Ovary (tissue), 9 donors: ENCODE data around the gene NIPSNAP3A. TPM values are rescaled to one million over a fixed set of nuclear protein-coding genes. Genes with fewer than 3 reads are reported as not detected.

Experiments used
- DNase-seq, 5 donors: peaks; one replicate each; pipeline ENCODE4 v3.0.0-alpha.2; 2019 to 2020
- H3K27ac ChIP-seq, 2 donors: fragments of 200-600 bp; one replicate each; pipeline versions ENCODE4 v1.5.1 to v1.8.0; 2019 to 2022
- H3K27me3 ChIP-seq: fragments of 200-600 bp; one replicate; pipeline ENCODE4 v1.8.0; 2022
- H3K36me3 ChIP-seq: fragments of 200-600 bp; sonication (generic); one replicate; pipeline ENCODE4 v1.5.1; 2019
- H3K4me1 ChIP-seq: one replicate; pipeline ENCODE4 v1.8.1; 2013; ENCODE audit warnings: mild to moderate bottlenecking, moderate library complexity; ENCODE audit not compliant: insufficient read depth
- H3K4me3 ChIP-seq: fragments of 200-600 bp; sonication (generic); one replicate; pipeline ENCODE4 v1.5.1; 2017
- H3K9me3 ChIP-seq, 2 donors: fragments of 200-600 bp in 1 of 2; sonication (generic) in 1 of 2; one replicate each; pipeline versions ENCODE4 v1.5.1 to v1.8.1; 2013 to 2019; ENCODE audit warnings: mild to moderate bottlenecking in 1 of 2, moderate library complexity in 1 of 2
- CTCF ChIP-seq, 3 donors: fragments of 450-650 bp in 2 of 3; fragments of 200-600 bp in 1 of 3; IDR thresholded peaks; one replicate each; pipeline versions ENCODE4 v1.5.1 to v1.8.0; 2016 to 2022; ENCODE audit warnings: antibody characterized with exemption in 3 of 3, mild to moderate bottlenecking in 1 of 3
- EP300 ChIP-seq: sonication (generic); formaldehyde crosslinking; IDR thresholded peaks from one replicate; pipeline ENCODE4 v1.6.1; 2017; ENCODE audit warnings: antibody characterized with exemption
- POLR2A ChIP-seq: fragments of 450-650 bp; IDR thresholded peaks from one replicate; pipeline ENCODE4 v1.6.1; 2017; ENCODE audit warnings: antibody characterized with exemption, mild to moderate bottlenecking, moderate library complexity
- WGBS, 3 donors: extraction: QIAGEN DNeasy Blood & Tissue Kit in 1 of 3; methylation state at CpG; one replicate each; pipeline versions ENCODE4 v1.1.5 to v1.1.7; 2013 to 2017; 5-methylcytosine and 5-hydroxymethylcytosine counted together
- intact Hi-C, 4 donors: fragments of 100-400 bp; cut with DNase I; formaldehyde crosslinking; loops; one replicate each; pipeline versions ENCODE4 v1.11.0 to v1.15.1; 2022 to 2023
- polyA plus RNA-seq, 2 donors: library from polyadenylated mRNA; stranded (reverse); fragments of 200-250 nt in 1 of 2; fragments of 350-450 nt in 1 of 2; fragmentation: Illumina TruSeq in 1 of 2; extraction: RNeasy Lipid Tissue Mini Kit (QIAGEN cat#74804) in 1 of 2; gene quantifications; one replicate each; pipeline ENCODE4 v1.2.3, GENCODE V29; 2013 to 2014
- total RNA-seq, 7 donors: library from RNA; depleted of rRNA in 2 of 7; stranded (reverse); fragments of >200 nt in 2 of 7; fragmentation: NEBNext Ultra II Directional in 3 of 7; extraction: Animal tissue kit (Norgen Biotek cat#: 25700) in 3 of 7; gene quantifications; one replicate each; pipeline versions ENCODE4 v1.1.0 to v1.2.4, GENCODE V29; 2016 to 2023
- donor health status: DM: no; HTN: no; CAD: no; lungs with moderate emphysema.
- donor health status: DM: no; HTN: no; CAD: no.
- donor health status: Bipolar disorder and iron deficiency.
- donor health status: DM: yes; HTN: yes; CAD: no.
- donor health status: DM: no; HTN: no; CAD: no.
- donor health status: DM: yes; HTN: yes; CAD: no.

NIPSNAP3A gene
- total and polyA plus RNA-seq, 9 donors = 12.6 to 22.8 (median 17.4) TPM

- intact Hi-C loops = no loop called here
These were observed 9.0 kb upstream of the NIPSNAP3A start for GRCh38 chr9:104738452-104738851.

GRCh38 chr9:104740621-104741020 is 6.9 kb upstream of the NIPSNAP3A start:
- no peak overlapping the region for H3K4me3 ChIP-seq
- no peaks in the 10 kb centered on the region for H3K9me3 ChIP-seq
- H3K4me1 ChIP-seq = no peaks in the 10 kb centered on the region
- no peaks in the 10 kb centered on the region for H3K27me3 ChIP-seq
- TF ChIP-seq CTCF (IDR thresholded peaks at IDR 0.05) (no peak), EP300 (no peak), POLR2A (no peak)
- DNase-seq = no peak
- intact Hi-C loops = no loop called here
- no peak overlapping the region for H3K27ac ChIP-seq
- 10 to 26% (median 16%) methylated on average over 1 of the region's 1 CpG for WGBS, 3 donors
- H3K36me3 ChIP-seq = no peaks in the 10 kb centered on the region

More at GRCh38 chr9:104738452-104738851, 9.0 kb upstream of the NIPSNAP3A start:
- no peak for DNase-seq
- Histone ChIP-seq H3K27ac (no peak overlapping the region), H3K9me3 (no peaks in the 10 kb centered on the region), H3K4me3 (no peak overlapping the region), H3K36me3 (no peaks in the 10 kb centered on the region), H3K27me3 (no peaks in the 10 kb centered on the region), H3K4me1 (no peaks in the 10 kb centered on the region)
- TF ChIP-seq CTCF (IDR thresholded peaks at IDR 0.05) (no peak), EP300 (no peak), POLR2A (no peak)
- 44 to 53% (median 51%) methylated on average over 3 of the region's 3 CpGs for WGBS, 3 donors

GRCh38 chr9:104743376-104743985 is 4.0 kb upstream of the NIPSNAP3A start:
- H3K4me3 ChIP-seq = no peak overlapping the region
- TF ChIP-seq POLR2A (no peak), CTCF (IDR thresholded peaks at IDR 0.05) (peak; percentile 42 to 68 (median 60))
- no peak for DNase-seq
- no peaks in the 10 kb centered on the region for H3K36me3 ChIP-seq
- H3K27ac ChIP-seq = no peak overlapping the region
- WGBS, 3 donors = 23 to 25% (median 25%) methylated on average over 7 of the region's 7 CpGs
- H3K27me3 ChIP-seq = no peaks in the 10 kb centered on the region
- H3K9me3 ChIP-seq = no peaks in the 10 kb centered on the region
- intact Hi-C loops = no loop called here
- H3K4me1 ChIP-seq = no peaks in the 10 kb centered on the region

- WGBS, 3 donors = 62 to 83% (median 63%) methylated on average over 1 of the region's 1 CpG
- Histone ChIP-seq H3K4me1 (peaks cover 3% of the 10 kb centered on the region), H3K9me3 (no peaks in the 10 kb centered on the region), H3K27me3 (no peaks in the 10 kb centered on the region), H3K36me3 (no peaks in the 10 kb centered on the region), H3K4me3 (no peak overlapping the region), H3K27ac (no peak overlapping the region)
- TF ChIP-seq EP300 (no peak), POLR2A (no peak), CTCF (IDR thresholded peaks at IDR 0.05) (no peak)
- intact Hi-C loops = no loop called here
- no peak for DNase-seq
These were observed 1.6 kb upstream of the NIPSNAP3A start for GRCh38 chr9:104745852-104746251.
